ENCODE results near the gene MYADML2.
A peak's percentile ranks its signal among the peaks of the same experiment; 100 is the strongest.
"Not testable (repeated sequence)": the region's sequence is repeated elsewhere in the genome, so short reads cannot be mapped to it uniquely, and the experiment has no call there.

MYADML2 gene

DNA sequence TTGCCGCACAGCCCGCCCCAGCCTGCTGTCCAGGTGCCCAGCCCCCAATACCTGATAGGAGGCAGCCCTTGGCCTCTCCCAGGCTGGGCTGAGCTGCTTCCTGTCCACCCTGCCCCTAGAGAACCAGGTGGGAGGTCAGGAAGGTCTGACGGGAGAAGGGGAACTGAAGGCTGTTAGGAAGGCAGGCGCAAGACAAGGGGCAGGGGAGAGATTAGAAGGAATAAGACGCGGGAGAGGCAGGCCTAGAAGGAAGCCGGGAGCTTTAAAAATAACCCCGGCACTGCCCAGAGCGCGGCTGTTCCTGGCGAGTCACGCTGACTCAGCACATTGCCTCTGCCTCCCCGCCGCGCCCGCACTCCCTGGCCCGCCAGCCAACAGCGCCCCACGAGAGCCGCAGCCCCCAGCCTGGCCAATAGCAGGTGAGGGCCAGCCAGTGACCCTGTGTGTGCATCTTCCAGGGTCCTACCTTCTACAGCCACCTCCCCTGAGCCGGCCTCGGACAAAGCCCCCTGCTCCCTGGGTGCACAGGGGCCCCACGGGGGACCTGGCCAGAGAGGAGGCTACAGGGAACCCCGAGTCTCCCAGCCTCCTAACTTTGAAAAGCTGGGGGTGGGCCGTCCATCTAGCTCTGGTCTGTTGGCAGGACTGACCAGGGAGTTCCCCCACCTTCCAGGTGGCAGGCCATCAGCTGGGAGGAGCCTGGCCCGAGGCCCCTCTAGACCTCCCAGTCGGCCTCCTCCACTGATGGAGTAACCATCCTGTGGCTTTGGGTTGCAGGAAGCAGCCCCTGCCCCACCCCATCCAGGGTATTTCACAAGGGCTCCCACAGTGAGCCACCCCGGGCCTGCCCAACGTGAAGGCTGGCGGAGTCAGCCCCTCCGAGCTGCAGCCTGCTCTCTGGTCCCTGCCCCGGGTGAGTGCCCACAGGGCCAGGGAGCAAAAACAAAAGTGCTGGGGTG is 23.5 kb downstream of the MYADML2 start:
- no peak for DNase-seq (ENCODE audit: low read depth, low spot score)
- peaks cover 43% of the 10 kb centered on the region for H3K4me1 ChIP-seq (ENCODE audit: insufficient read depth, insufficient read length)
- no peak for TF ChIP-seq YY1 (IDR thresholded peaks at IDR 0.05; ENCODE audit: insufficient read depth, insufficient read length)
- no peak for TF ChIP-seq ZNF274 (IDR thresholded peaks at IDR 0.05; ENCODE audit: low read depth, low read length)
- TF ChIP-seq SUZ12 (IDR thresholded peaks at IDR 0.05; ENCODE audit: extremely low read depth, insufficient read depth, insufficient read length) = no peak
- peaks cover 5% of the 10 kb centered on the region for H3K27me3 ChIP-seq (ENCODE audit: insufficient read depth, insufficient read length)
- H3K9me3 ChIP-seq (ENCODE audit: insufficient read depth, low read length) = no peaks in the 10 kb centered on the region
- H3K9ac ChIP-seq (ENCODE audit: insufficient read length, low read depth) = peak overlapping the region; percentile 82
- H3K4me3 ChIP-seq (ENCODE audit: insufficient read length, low read depth) = peak overlapping the region; percentile 42
- H3K36me3 ChIP-seq (ENCODE audit: insufficient read depth, insufficient read length, low read length) = peaks cover 48% of the 10 kb centered on the region

GRCh38 chr17:81922566-81923301 is 24.3 kb downstream of the MYADML2 start:
- peak overlapping the region; percentile 82 for H3K9ac ChIP-seq (ENCODE audit: insufficient read length, low read depth)
- no peak for DNase-seq (ENCODE audit: low read depth, low spot score)
- peaks cover 41% of the 10 kb centered on the region for H3K4me1 ChIP-seq (ENCODE audit: insufficient read depth, insufficient read length)
- peaks cover 48% of the 10 kb centered on the region for H3K36me3 ChIP-seq (ENCODE audit: insufficient read depth, insufficient read length, low read length)
- H3K27me3 ChIP-seq (ENCODE audit: insufficient read depth, insufficient read length) = no peaks in the 10 kb centered on the region
- peak overlapping the region; percentile 39 for H3K4me3 ChIP-seq (ENCODE audit: insufficient read length, low read depth)
- no peaks in the 10 kb centered on the region for H3K9me3 ChIP-seq (ENCODE audit: insufficient read depth, low read length)
- no peak for TF ChIP-seq YY1 (IDR thresholded peaks at IDR 0.05; ENCODE audit: insufficient read depth, insufficient read length)
- no peak for TF ChIP-seq SUZ12 (IDR thresholded peaks at IDR 0.05; ENCODE audit: extremely low read depth, insufficient read depth, insufficient read length)
- TF ChIP-seq ZNF274 (IDR thresholded peaks at IDR 0.05; ENCODE audit: low read depth, low read length) = no peak

GRCh38 chr17:81921996-81922565 is 25.0 kb downstream of the MYADML2 start:
- Histone ChIP-seq H3K4me1 (ENCODE audit: insufficient read depth, insufficient read length) (peaks cover 43% of the 10 kb centered on the region), H3K9me3 (ENCODE audit: insufficient read depth, low read length) (no peaks in the 10 kb centered on the region), H3K9ac (ENCODE audit: insufficient read length, low read depth) (peak overlapping the region; percentile 82), H3K27me3 (ENCODE audit: insufficient read depth, insufficient read length) (no peaks in the 10 kb centered on the region), H3K36me3 (ENCODE audit: insufficient read depth, insufficient read length, low read length) (peaks cover 50% of the 10 kb centered on the region), H3K4me3 (ENCODE audit: insufficient read length, low read depth) (no peak overlapping the region)
- TF ChIP-seq ZNF274 (IDR thresholded peaks at IDR 0.05; ENCODE audit: low read depth, low read length) = no peak
- no peak for TF ChIP-seq YY1 (IDR thresholded peaks at IDR 0.05; ENCODE audit: insufficient read depth, insufficient read length)
- TF ChIP-seq SUZ12 (IDR thresholded peaks at IDR 0.05; ENCODE audit: extremely low read depth, insufficient read depth, insufficient read length) = no peak
- DNase-seq (ENCODE audit: low read depth, low spot score) = no peak

GRCh38 chr17:81921537-81921862 is 25.5 kb downstream of the MYADML2 start:
- Histone ChIP-seq H3K4me3 (ENCODE audit: insufficient read length, low read depth) (no peak overlapping the region), H3K9me3 (ENCODE audit: insufficient read depth, low read length) (no peaks in the 10 kb centered on the region), H3K36me3 (ENCODE audit: insufficient read depth, insufficient read length, low read length) (peaks cover 52% of the 10 kb centered on the region), H3K4me1 (ENCODE audit: insufficient read depth, insufficient read length) (peaks cover 47% of the 10 kb centered on the region), H3K27me3 (ENCODE audit: insufficient read depth, insufficient read length) (no peaks in the 10 kb centered on the region), H3K9ac (ENCODE audit: insufficient read length, low read depth) (no peak overlapping the region)
- no peak for DNase-seq (ENCODE audit: low read depth, low spot score)
- no peak for TF ChIP-seq YY1 (IDR thresholded peaks at IDR 0.05; ENCODE audit: insufficient read depth, insufficient read length)
- TF ChIP-seq SUZ12 (IDR thresholded peaks at IDR 0.05; ENCODE audit: extremely low read depth, insufficient read depth, insufficient read length) = no peak
- no peak for TF ChIP-seq ZNF274 (IDR thresholded peaks at IDR 0.05; ENCODE audit: low read depth, low read length)

GRCh38 chr17:81920612-81921536 is 26.2 kb downstream of the MYADML2 start:
- H3K4me1 ChIP-seq (ENCODE audit: insufficient read depth, insufficient read length) = peaks cover 44% of the 10 kb centered on the region
- peaks cover 57% of the 10 kb centered on the region for H3K36me3 ChIP-seq (ENCODE audit: insufficient read depth, insufficient read length, low read length)
- H3K9ac ChIP-seq (ENCODE audit: insufficient read length, low read depth) = no peak overlapping the region
- H3K27me3 ChIP-seq (ENCODE audit: insufficient read depth, insufficient read length) = no peaks in the 10 kb centered on the region
- H3K9me3 ChIP-seq (ENCODE audit: insufficient read depth, low read length) = no peaks in the 10 kb centered on the region
- no peak overlapping the region for H3K4me3 ChIP-seq (ENCODE audit: insufficient read length, low read depth)
- no peak for DNase-seq (ENCODE audit: low read depth, low spot score)
- TF ChIP-seq YY1 (IDR thresholded peaks at IDR 0.05; ENCODE audit: insufficient read depth, insufficient read length) (no peak), ZNF274 (IDR thresholded peaks at IDR 0.05; ENCODE audit: low read depth, low read length) (no peak), SUZ12 (IDR thresholded peaks at IDR 0.05; ENCODE audit: extremely low read depth, insufficient read depth, insufficient read length) (no peak)

- no peak overlapping the region for H3K4me3 ChIP-seq (ENCODE audit: insufficient read length, low read depth)
- peaks cover 31% of the 10 kb centered on the region for H3K4me1 ChIP-seq (ENCODE audit: insufficient read depth, insufficient read length)
- peaks cover 71% of the 10 kb centered on the region for H3K36me3 ChIP-seq (ENCODE audit: insufficient read depth, insufficient read length, low read length)
- H3K27me3 ChIP-seq (ENCODE audit: insufficient read depth, insufficient read length) = no peaks in the 10 kb centered on the region
- no peak for TF ChIP-seq YY1 (IDR thresholded peaks at IDR 0.05; ENCODE audit: insufficient read depth, insufficient read length)
- TF ChIP-seq ZNF274 (IDR thresholded peaks at IDR 0.05; ENCODE audit: low read depth, low read length) = no peak
- no peak for TF ChIP-seq SUZ12 (IDR thresholded peaks at IDR 0.05; ENCODE audit: extremely low read depth, insufficient read depth, insufficient read length)
- no peaks in the 10 kb centered on the region for H3K9me3 ChIP-seq (ENCODE audit: insufficient read depth, low read length)
- no peak for DNase-seq (ENCODE audit: low read depth, low spot score)
- H3K9ac ChIP-seq (ENCODE audit: insufficient read length, low read depth) = no peak overlapping the region
Measured at GRCh38 chr17:81918832-81919545, 28.0 kb downstream of the MYADML2 start.

DNA sequence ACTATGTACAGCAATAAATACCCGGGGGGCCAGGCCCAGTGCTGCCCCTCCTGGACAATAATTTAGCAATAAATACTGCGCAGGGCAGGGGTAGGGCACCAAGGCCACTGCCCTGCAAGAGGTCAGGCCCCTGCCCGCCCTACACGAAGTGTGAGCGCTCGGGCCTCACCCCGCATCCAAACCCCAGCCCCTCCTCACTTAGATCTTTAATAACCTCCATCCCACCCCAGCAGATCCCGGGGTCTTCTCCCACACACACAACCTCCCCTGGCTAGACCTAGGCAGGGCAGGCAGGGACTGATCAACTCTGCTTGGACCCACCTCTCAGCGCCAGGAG is 28.7 kb downstream of the MYADML2 start:
- not testable (repeated sequence) for H3K4me3 ChIP-seq (ENCODE audit: insufficient read length, low read depth); H3K27me3 ChIP-seq (ENCODE audit: insufficient read depth, insufficient read length); DNase-seq (ENCODE audit: low read depth, low spot score); H3K9ac ChIP-seq (ENCODE audit: insufficient read length, low read depth); H3K9me3 ChIP-seq (ENCODE audit: insufficient read depth, low read length)
- peaks cover 29% of the 10 kb centered on the region for H3K4me1 ChIP-seq (ENCODE audit: insufficient read depth, insufficient read length)
- peaks cover 78% of the 10 kb centered on the region for H3K36me3 ChIP-seq (ENCODE audit: insufficient read depth, insufficient read length, low read length)
